Central memory CD8-positive, alpha-beta T cell (primary cell): ENCODE data around the gene AGFG2.
"Not testable (repeated sequence)": the region's sequence is repeated elsewhere in the genome, so short reads cannot be mapped to it uniquely, and the experiment has no call there.

Source experiments
- ATAC-seq: fragments of 150-1000 bp; cut with Tn5 transposase; replicated peaks from 2 replicates; pipeline ENCODE4 v1.10.0; 2022; ENCODE audit warnings: mild to moderate bottlenecking, moderate FRiP score, moderate number of reproducible peaks; ENCODE audit not compliant: poor library complexity, severe bottlenecking; ENCODE audit errors: extremely low read depth
- DNase-seq, 2 donors: peaks; one replicate each; pipeline ENCODE4 v3.0.0; 2021; ENCODE audit warnings: low spot score in 2 of 2
- H3K27ac Mint-ChIP-seq: one replicate; pipeline ENCODE4 v1.8.0; 2022; ENCODE audit warnings: low read depth, mild to moderate bottlenecking, moderate library complexity, mixed read lengths
- H3K27me3 Mint-ChIP-seq: one replicate; pipeline ENCODE4 v1.8.0; 2022; ENCODE audit warnings: mixed read lengths
- H3K36me3 Mint-ChIP-seq: one replicate; pipeline ENCODE4 v1.8.0; 2022; ENCODE audit warnings: mild to moderate bottlenecking, moderate library complexity, mixed read lengths; ENCODE audit not compliant: insufficient read depth
- H3K4me1 Mint-ChIP-seq: one replicate; pipeline ENCODE4 v1.8.0; 2022; ENCODE audit warnings: mixed read lengths
- H3K4me3 Mint-ChIP-seq: one replicate; pipeline ENCODE4 v1.8.0; 2022; ENCODE audit warnings: mild to moderate bottlenecking, moderate library complexity, mixed read lengths
- H3K9me3 Mint-ChIP-seq: one replicate; pipeline ENCODE4 v1.8.0; 2022; ENCODE audit warnings: mixed read lengths

AGFG2 gene

GRCh38 chr7:100509231-100509630, 29.8 kb upstream of the AGFG2 start:
- H3K4me3 Mint-ChIP-seq = no peak overlapping the region
- peaks cover 5% of the 10 kb centered on the region for H3K4me1 Mint-ChIP-seq
- no peaks in the 10 kb centered on the region for H3K27me3 Mint-ChIP-seq
- no peaks in the 10 kb centered on the region for H3K9me3 Mint-ChIP-seq
- ATAC-seq (no peak), DNase-seq (no peak)
- H3K36me3 Mint-ChIP-seq = no peaks in the 10 kb centered on the region
- no peak overlapping the region for H3K27ac Mint-ChIP-seq

GRCh38 chr7:100510437-100511239, 28.4 kb upstream of the AGFG2 start:
- Mint-ChIP-seq H3K27ac (no peak overlapping the region), H3K4me1 (peaks cover 11% of the 10 kb centered on the region), H3K27me3 (no peaks in the 10 kb centered on the region), H3K4me3 (no peak overlapping the region), H3K9me3 (no peaks in the 10 kb centered on the region), H3K36me3 (no peaks in the 10 kb centered on the region)
- ATAC-seq (no peak), DNase-seq (no peak)

DNA sequence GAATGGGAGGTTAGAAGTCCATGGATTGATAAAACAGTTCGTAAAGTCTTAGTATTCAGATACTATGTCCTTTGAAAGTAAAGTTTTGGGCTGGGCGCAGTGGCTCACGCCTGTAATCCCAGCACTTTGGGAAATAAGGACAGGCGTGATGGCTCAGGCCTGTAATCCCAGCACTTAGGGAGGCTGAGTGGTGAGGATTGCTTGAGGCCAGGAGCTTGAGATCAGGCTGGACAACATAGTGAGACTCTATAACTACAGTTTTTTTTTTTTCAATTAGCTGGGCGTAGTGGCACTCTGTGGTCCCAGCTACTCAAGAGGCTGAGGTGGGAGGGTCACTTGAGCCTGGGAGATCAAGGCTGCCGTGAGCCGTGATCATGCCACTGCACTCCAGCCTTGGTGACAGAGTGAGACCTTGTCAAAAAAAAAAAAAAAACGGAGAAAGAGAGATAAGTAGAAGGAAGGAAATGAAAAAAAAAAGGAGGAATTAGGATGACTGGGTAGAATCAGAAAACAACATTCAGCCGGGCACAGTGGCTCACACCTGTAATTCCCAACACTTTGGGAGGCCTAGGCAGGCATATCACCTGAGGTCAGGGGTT, 25.7 kb upstream of the AGFG2 start:
- DNase-seq = no peak
- Mint-ChIP-seq H3K9me3 (no peaks in the 10 kb centered on the region), H3K4me3 (no peak overlapping the region), H3K4me1 (peaks cover 21% of the 10 kb centered on the region), H3K27me3 (no peaks in the 10 kb centered on the region), H3K27ac (no peak overlapping the region), H3K36me3 (peaks cover 5% of the 10 kb centered on the region)
- ATAC-seq = no peak

- Mint-ChIP-seq H3K27ac (no peak overlapping the region), H3K27me3 (no peaks in the 10 kb centered on the region), H3K36me3 (peaks cover 5% of the 10 kb centered on the region), H3K4me1 (peaks cover 21% of the 10 kb centered on the region), H3K9me3 (no peaks in the 10 kb centered on the region), H3K4me3 (no peak overlapping the region)
- DNase-seq (no peak), ATAC-seq (no peak)
Observed at GRCh38 chr7:100515072-100515532, 23.9 kb upstream of the AGFG2 start.

DNA sequence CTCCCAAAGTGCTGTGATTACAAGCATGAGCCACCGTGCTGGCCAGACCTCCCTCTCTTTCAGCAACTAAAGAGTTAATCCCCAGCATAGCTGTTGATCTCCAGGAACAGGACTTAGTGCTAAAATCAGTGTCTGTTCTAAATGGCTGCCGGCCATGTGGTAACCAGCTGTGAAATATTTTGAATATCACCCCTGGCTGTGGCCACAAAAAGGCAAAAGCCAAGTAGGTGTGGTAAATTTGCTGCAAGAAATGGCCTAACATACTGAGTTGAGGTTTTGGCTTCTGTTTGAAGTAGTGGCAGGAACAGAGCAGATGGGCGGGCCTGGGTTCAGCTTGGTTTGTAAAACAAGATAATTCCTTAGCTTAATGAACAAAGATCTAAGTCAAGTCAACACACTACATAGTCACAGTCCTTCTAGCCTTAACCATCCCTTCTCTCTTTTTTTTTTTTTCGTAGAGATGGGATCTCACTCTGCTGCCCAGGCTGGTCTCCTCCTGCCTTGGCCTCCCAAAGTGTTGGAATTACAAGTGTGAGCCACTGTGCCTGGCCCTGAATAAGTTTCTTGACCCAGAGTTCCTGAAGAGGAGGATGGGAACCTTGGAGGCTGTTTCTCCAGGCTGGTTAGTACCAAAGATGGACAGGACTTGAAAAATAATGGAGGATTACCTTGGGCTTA, 22.7 kb upstream of the AGFG2 start:
- H3K4me3 Mint-ChIP-seq = peak overlapping the region; percentile 60
- peaks cover 5% of the 10 kb centered on the region for H3K36me3 Mint-ChIP-seq
- H3K4me1 Mint-ChIP-seq = peaks cover 21% of the 10 kb centered on the region
- no peaks in the 10 kb centered on the region for H3K9me3 Mint-ChIP-seq
- DNase-seq = peak; percentile 43 to 73
- ATAC-seq = peak; percentile 98
- no peaks in the 10 kb centered on the region for H3K27me3 Mint-ChIP-seq
- H3K27ac Mint-ChIP-seq = peak overlapping the region; percentile 38

DNA sequence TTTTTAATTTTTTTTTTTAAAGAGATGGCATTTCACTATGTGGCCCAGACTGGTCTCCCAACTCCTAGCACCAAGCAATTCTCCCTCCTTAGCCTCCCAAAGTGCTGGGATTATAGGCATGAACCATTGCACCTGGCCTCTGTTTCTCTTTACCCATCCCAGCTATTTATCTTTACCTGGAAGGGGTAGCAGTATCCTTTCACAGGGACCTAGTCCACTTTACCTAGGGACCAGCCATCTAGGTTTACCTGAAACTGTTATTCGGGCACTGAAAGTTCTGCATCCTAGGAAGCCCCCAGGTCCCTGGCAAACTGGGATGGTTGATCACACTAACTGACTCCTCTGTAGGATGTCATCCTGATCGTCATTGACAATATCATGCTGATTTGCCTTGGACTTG, 21.7 kb upstream of the AGFG2 start:
- Mint-ChIP-seq H3K4me3 (peak overlapping the region; percentile 18), H3K4me1 (peaks cover 21% of the 10 kb centered on the region), H3K36me3 (peaks cover 5% of the 10 kb centered on the region), H3K9me3 (no peaks in the 10 kb centered on the region), H3K27ac (no peak overlapping the region), H3K27me3 (no peaks in the 10 kb centered on the region)
- ATAC-seq (no peak), DNase-seq (no peak)

- DNase-seq = no peak
- H3K4me1 Mint-ChIP-seq = peaks cover 17% of the 10 kb centered on the region
- H3K4me3 Mint-ChIP-seq = no peak overlapping the region
- H3K36me3 Mint-ChIP-seq = peaks cover 5% of the 10 kb centered on the region
- H3K27me3 Mint-ChIP-seq = no peaks in the 10 kb centered on the region
- no peak overlapping the region for H3K27ac Mint-ChIP-seq
- no peaks in the 10 kb centered on the region for H3K9me3 Mint-ChIP-seq
- no peak for ATAC-seq
Observed at GRCh38 chr7:100519580-100519979, 19.4 kb upstream of the AGFG2 start.

GRCh38 chr7:100520138-100520537, 18.9 kb upstream of the AGFG2 start:
- no peaks in the 10 kb centered on the region for H3K27me3 Mint-ChIP-seq
- H3K4me3 Mint-ChIP-seq = no peak overlapping the region
- DNase-seq = no peak

GRCh38 chr7:100521076-100521475, 17.9 kb upstream of the AGFG2 start:
- H3K4me1 Mint-ChIP-seq = peaks cover 6% of the 10 kb centered on the region
- no peak for DNase-seq
- peaks cover 2% of the 10 kb centered on the region for H3K36me3 Mint-ChIP-seq
- H3K4me3 Mint-ChIP-seq = no peak overlapping the region
- H3K27me3 Mint-ChIP-seq = no peaks in the 10 kb centered on the region
- no peak for ATAC-seq
- no peak overlapping the region for H3K27ac Mint-ChIP-seq
- no peaks in the 10 kb centered on the region for H3K9me3 Mint-ChIP-seq

More at GRCh38 chr7:100520138-100520537, 18.9 kb upstream of the AGFG2 start:
- peaks cover 15% of the 10 kb centered on the region for H3K4me1 Mint-ChIP-seq
- H3K9me3 Mint-ChIP-seq = no peaks in the 10 kb centered on the region
- no peak overlapping the region for H3K27ac Mint-ChIP-seq
- no peak for ATAC-seq
- peaks cover 5% of the 10 kb centered on the region for H3K36me3 Mint-ChIP-seq

- H3K9me3 Mint-ChIP-seq, DNase-seq, H3K27ac Mint-ChIP-seq, H3K27me3 Mint-ChIP-seq, ATAC-seq, H3K4me3 Mint-ChIP-seq, H3K4me1 Mint-ChIP-seq, H3K36me3 Mint-ChIP-seq: not testable (repeated sequence)
Observed at GRCh38 chr7:100521909-100522593, 17.0 kb upstream of the AGFG2 start.

- H3K36me3 Mint-ChIP-seq, ATAC-seq, DNase-seq, H3K4me3 Mint-ChIP-seq, H3K9me3 Mint-ChIP-seq, H3K27ac Mint-ChIP-seq, H3K4me1 Mint-ChIP-seq, H3K27me3 Mint-ChIP-seq: not testable (repeated sequence)
Observed at GRCh38 chr7:100523192-100523591, 15.8 kb upstream of the AGFG2 start.

DNA sequence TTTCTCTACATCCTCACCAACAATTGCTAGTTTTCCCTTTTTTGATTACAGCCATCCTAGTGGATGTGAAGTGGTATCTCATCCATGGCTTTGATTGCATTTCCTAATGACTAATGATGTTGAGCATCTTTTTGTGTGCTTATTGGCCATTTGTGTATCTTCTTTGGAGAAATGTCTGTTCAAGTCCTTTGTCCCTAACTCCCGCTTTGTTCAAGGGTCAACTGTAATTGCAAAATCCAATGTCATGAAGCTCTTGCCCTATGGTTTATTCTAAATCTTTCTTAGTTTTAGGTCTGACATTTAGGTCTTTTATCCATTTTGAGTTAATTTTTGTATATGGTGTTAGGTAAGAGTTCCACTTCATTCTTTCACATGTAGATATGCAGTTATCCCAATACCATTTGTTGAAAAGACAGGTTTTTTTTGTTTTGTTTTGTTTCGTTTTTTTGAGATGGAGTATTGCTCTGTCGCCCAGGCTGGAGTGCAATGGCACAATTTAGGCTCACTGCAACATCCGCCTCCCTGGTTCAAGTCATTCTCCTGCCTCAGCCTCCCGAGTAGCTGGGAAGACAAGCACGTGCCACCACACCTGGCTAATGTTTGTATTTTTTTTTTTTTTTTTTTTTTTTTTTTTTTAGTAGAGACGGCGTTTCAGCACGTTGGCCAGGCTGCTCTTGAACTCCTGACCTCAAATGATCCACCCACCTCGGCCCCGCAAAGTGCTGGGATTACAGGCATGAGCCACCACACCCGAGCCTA, 10.7 kb upstream of the AGFG2 start:
- not testable (repeated sequence) for H3K4me1 Mint-ChIP-seq, H3K27ac Mint-ChIP-seq, H3K36me3 Mint-ChIP-seq, DNase-seq, H3K4me3 Mint-ChIP-seq, ATAC-seq, H3K9me3 Mint-ChIP-seq, H3K27me3 Mint-ChIP-seq
